Occipital lobe (tissue), 2 donors: ENCODE data around the gene PTPRM. TPM values are rescaled to one million over a fixed set of nuclear protein-coding genes. Genes with fewer than 3 reads are reported as not detected.
A peak's percentile ranks its signal among the peaks of the same experiment; 100 is the strongest.

ENCODE experiments used
- DNase-seq: peaks from one replicate; lab custom pipeline; 2025; lab: John Stamatoyannopoulos, UW
- total RNA-seq: library from RNA; depleted of rRNA; stranded (reverse); fragments of >200 nt; gene quantifications from one replicate; pipeline ENCODE4 v1.2.3, GENCODE V29; 2014

Gene PTPRM
- total RNA-seq, 1 donor from 2014 or later, result 45.4 TPM

DNA sequence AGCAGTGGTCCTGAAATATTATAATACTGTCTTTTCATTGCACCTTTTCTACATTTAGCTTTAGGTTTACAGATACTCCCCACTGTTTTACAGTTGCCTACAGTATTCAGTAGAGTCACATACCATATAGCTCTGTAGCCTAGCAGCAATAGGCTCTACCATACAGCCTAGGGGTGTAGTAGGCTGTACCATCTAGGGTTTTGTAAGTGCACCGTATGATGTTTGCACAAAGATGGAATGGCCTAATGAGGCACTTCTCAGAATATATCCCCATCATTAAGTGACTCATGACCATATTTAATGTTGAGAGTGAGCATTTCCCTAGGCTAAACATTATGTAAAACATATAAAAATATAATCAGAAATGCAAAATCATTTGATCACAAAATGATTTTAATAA lies 530.8 kb downstream of the PTPRM start:
- DNase-seq, result no peak

GRCh38 chr18:8106603-8107002 lies 539.5 kb downstream of the PTPRM start:
- DNase-seq, result no peak

- no peak for DNase-seq
These were observed 540.3 kb downstream of the PTPRM start for GRCh38 chr18:8107426-8107825.

DNA sequence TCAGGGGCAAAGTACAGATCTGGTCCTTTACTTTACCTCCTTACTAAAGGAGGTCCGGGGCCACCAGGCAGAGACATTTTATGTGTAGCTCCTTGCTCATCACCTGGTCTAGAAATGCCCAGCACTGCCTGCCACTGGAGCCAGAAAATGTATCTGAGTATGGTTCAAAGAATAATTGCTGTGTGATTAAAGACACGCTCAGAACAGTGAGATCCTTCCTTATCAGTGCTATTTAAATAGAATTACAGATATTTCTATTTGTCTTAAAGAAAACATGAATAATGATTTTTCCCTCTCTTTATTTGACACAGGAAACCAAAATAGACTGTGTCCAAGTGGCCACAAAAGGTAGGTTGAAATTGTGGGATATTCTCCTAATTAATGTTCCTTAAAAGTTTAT lies 547.4 kb downstream of the PTPRM start:
- no peak for DNase-seq

DNA sequence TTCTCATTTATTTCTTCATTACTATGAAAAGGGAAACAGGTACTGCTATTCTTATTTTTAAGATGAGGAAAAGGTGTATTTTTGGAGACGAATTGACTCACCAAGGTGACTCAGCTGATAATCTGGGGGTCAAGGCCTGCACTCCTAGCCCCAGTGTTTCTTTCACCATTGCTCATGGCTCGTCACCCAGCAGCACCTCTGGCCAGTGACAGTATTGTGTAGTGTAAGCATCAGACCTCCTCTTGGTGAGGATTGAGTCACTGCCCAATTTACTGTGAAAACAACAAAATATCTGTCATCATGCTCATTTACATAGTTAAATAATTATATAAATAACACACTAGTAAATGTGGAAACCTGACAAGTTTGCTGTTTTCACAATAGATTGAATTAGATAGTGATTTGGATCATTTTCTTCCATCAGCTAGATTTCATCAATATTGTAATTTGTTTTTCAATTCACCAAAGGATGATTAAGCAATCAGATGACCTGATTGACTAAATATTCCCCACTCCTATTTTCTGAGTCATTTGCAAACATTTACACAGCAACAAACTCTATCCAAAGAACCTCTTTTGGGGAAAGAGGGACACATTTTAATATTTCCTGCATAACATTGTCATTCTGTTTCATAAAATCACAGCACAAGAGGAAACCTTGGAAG lies 549.4 kb downstream of the PTPRM start:
- DNase-seq, result no peak

DNA sequence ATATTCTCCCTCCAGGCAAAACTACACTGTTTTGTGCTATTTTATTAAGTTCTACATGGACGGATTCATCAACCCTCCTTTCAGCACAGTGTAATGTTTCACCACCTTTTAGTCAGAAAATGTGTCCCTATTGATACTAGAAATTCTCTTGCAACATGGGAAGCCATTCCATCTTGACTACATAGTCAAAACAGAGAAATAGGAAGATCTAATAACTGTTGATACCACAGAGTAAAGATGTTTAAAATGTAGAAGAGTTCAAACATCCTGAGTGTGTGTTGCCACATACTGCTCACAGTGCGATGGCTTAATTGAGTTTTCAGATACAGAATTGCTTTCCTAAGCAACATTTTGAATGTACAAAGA lies 549.9 kb downstream of the PTPRM start:
- no peak for DNase-seq

- no peak for DNase-seq
These were observed 554.0 kb downstream of the PTPRM start for GRCh38 chr18:8121101-8121500.

GRCh38 chr18:8121942-8122480 lies 554.9 kb downstream of the PTPRM start:
- no peak for DNase-seq

DNA sequence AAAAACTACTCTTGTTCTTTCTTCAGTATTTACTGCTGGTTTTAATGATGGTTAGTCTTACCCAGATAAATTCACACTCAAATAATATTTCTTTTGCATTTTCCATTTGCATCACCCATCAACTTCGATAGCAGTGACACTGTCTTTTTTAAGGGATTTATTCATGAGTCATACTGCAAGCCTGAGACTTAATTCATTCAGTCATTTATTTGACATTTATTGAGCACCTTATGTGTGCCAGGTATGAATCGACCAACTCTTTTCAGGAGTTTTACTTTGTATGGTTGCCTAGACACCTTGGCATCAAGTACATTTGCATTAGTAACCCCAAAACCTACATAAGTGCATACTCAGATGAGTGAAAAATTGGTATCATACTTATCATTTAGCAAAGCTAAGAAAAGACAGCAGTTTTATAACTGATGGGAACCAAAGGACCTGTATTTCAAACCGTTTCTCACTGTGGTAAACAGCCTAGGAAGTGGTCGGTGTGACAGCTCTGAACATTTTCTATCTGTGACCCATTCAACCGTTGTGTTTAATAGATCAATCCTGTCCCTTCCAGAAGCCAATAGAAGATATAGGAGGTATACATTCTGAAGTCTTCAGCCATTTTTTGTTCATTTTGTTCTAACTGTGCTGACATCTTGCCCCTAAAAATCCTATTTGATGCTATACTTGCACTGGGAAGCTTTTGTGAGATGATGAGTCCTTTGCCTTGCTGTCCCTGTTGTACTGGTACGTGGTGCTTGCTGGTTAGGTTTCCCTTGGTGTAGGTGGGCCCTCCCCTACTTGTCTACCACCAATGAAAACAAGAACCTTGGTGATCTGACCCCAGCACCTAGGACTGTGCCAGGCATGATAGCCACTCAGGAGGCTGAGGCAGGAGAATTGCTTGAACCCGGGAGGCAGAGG lies 557.4 kb downstream of the PTPRM start:
- no peak for DNase-seq

DNA sequence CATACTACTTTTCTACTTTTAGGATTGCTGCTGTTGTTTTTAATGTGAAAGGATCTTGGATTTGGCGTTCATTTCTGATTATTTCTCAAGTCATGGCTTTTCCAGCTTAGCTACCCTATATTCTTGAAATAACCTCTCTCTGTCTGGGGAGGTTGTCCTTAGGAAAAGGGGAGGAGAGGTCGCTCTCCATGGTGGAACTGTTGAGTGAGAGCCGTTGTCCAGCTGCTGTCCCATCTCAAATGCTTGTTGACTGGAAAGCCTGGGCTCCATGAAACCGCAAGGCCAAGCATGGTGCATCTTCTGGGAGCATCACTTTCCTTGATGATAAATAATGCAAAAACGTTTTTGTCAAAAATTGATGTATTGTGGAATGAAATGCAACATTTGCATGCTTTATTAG lies 563.0 kb downstream of the PTPRM start:
- no peak for DNase-seq

- DNase-seq, result no peak
These were observed 565.9 kb downstream of the PTPRM start for GRCh38 chr18:8133032-8133431.

GRCh38 chr18:8133888-8134287 lies 566.8 kb downstream of the PTPRM start:
- no peak for DNase-seq

DNA sequence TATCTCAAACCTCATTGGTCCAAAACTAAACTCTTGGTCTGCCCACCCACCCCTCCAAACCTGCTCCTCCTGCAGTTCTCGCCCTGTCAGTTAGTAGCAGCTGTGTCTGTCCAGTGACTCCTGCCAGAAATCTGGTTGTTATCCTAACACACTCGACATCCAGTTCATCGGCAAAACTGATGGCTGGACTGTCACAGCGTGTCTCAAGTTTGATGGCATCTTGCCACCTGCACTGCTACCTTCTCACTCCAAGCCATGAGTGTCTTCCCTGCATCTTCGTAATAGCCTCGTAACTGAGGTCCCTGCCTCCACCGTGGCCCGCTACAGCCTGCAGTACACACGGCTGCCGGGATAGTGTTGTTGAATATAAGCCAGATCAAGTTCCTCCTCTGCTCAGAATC lies 572.0 kb downstream of the PTPRM start:
- DNase-seq, result no peak

GRCh38 chr18:8139891-8140406 lies 572.8 kb downstream of the PTPRM start:
- no peak for DNase-seq

DNA sequence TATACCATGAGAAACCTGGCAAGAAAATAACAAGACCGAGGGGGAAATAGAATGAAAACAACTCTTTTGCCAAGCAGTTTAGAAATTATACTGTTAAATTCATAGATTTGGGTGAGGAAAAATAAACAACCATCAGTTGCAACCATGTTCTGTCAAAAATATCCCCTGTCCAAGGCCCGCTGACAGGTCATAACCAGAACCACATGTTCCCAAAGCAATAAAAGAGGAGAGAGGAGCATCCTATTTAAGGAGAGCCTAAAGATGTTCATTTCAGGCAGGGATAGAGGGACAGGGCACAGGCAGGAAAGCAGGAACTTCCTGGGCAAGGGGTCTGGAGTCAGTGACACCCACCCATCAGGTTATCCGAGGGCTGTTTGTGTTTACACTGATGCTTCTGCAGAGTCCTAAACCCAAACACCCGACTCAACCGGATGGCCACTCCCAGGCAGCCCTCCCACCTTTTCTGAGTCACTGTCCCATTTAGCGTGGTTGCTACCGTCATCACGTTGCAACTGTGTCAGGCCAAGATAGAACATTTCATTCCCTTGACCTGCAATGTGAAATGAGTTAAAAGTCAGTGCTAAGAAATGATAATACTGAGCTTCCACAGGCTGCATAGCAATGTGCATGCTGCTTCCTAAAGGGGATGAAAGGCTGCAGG lies 573.9 kb downstream of the PTPRM start:
- DNase-seq, result peak; percentile 17

DNA sequence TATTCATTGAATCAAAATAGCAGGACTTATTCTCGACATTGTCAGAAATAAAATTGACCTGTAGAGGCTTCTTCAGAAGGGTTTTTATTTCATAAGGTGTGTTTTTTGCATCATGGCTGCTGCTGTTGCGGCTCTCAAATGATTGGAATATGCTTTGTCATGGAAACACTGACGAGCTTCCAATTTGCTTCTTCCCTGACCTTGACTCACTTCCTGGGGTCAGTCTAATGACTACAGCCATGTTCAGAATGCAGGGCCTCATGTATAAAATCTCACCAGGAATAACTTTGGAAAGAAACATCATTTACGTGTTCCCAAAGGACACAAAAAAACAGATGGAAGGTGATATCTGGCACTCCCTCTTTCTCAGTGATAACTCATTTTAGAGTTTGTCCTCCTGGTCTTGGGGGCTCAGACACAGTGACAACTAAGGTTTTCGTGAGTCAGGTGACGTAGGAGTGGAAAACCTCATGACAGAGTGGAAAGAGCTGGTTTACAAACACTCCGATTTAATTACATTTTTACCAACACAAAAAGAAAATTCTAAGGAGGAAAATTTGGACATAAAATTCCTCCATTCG lies 575.1 kb downstream of the PTPRM start:
- DNase-seq, result no peak

DNA sequence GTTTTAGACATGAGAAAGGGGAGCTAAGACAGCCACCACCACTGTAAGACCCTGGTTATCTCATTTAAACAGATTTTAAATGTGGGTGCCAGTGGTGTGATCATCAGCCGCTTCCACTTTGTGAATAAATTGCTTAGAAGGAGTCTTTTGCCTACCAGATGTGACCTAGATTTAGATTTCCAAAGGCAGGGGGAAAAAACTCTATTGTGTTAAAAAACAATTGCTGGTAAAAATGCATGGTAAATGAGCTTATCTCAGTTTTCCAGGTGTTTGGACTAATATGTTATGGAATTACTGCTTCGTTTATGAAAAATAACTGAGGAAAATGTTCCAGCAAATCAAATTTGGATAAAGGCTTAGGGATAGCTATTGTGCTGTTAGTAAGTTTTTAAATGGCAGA lies 575.8 kb downstream of the PTPRM start:
- DNase-seq, result no peak

GRCh38 chr18:8151181-8151580 lies 584.1 kb downstream of the PTPRM start:
- DNase-seq, result no peak

GRCh38 chr18:8153887-8154583 lies 586.9 kb downstream of the PTPRM start:
- no peak for DNase-seq

- DNase-seq, result no peak
These were observed 595.7 kb downstream of the PTPRM start for GRCh38 chr18:8162802-8163201.
